GM19463 (cell line): ENCODE data around the gene S100A7.
"Not testable (repeated sequence)": the region's sequence is repeated elsewhere in the genome, so short reads cannot be mapped to it uniquely, and the experiment has no call there.

ENCODE experiments used
- ATAC-seq: cut with Tn5 transposase; IDR thresholded peaks from one replicate; pipeline ENCODE4 v1.9.1; 2021; ENCODE audit warnings: mild to moderate bottlenecking, moderate library complexity; ENCODE audit not compliant: unreplicated experiment

S100A7 gene

DNA sequence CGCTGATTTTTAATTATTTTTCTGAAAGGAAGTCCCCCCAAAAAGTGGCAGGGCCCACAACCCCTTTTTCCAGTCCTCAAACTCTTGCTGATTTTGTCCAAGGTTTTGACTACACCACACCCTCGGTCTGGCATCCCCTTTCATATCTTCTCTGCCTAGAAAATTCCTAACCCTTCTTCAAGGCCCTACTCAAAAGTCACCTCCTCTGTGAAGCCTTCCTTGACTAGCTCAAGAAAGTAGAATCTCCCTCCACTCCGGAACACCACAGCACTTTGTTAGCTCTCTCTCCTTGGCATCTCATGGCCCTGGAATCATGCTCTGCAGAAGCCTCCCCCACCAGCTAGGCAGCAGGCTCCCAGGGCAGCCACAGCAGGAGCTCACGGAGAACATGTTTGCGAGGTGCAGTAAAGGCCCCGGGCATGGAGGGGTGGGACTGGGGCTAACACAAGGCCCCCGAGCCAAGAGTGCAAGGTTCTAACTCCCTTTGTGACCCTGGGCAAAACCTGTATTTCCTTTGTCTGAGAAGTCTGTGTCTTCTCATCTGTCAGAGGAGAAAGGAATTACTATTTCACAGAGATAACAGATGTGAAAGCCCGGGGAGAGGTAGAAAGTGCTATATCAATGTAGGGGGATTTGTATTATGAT lies 17.7 kb upstream of the S100A7 start:
- ATAC-seq = no peak

DNA sequence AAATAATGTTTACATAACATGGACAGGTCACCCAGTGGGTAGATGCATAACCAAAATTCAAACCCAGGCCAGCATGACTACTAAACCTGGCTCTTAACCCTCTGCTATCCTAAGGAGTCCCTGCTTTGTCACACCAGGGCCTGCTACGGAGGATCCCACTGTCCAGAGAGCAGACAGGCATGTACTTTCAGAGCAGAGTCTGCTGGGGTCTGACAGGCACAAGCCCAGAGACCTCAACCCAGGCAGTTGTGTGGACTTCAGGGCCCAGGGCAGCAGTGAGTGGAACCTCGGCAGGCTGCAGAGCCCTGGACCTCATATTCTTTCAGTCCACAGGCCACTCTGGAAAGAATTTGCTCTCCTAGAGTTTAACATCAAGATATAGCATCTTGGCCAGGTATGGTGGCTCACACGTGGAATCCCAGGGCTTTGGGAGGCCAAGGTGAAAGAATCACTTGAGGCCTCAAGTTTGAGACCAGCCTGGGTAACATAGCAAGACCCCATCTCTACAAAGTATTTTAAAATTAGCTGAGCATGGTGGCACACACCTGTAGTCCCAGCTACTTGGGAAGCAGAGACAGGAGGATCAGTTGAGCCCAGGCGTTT lies 16.1 kb upstream of the S100A7 start:
- ATAC-seq = no peak

DNA sequence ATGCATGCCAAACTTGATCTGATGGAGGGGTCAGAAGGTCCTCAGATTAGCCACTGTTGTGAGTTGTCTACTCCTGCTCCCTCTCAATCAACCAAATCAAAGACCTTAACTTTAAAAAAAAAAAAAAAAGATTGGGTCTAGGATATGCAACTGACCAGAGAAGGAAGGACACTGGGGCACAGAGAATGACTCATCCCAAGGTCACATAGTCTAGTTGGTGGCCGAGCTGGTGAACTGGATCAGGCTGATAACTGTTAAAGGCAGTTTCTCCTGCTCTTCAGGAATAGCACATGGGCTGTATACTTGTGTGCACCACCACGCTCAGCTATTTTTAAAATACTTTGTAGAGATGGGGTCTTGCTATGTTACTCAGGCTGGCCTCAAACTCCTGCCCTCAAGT lies 14.8 kb upstream of the S100A7 start:
- no peak for ATAC-seq

DNA sequence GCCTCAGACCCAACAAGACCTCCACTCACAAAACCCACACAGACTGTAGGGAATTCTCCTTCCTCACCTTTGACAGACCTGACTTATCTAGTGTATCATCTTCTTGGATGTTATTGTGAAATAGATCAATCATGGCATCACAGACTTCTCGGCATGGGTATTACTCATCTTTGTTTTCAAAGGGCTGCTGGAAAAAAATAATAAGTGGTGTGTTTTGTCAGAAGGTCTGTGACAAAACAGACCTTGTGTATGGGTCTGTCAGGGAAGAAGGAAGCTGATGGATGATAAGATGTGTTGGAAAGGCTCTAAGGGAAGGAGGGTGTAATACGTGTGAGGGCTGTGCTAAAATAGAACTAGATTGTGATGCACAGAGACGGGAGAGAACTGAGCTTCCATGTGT lies 13.9 kb upstream of the S100A7 start:
- ATAC-seq = no peak

DNA sequence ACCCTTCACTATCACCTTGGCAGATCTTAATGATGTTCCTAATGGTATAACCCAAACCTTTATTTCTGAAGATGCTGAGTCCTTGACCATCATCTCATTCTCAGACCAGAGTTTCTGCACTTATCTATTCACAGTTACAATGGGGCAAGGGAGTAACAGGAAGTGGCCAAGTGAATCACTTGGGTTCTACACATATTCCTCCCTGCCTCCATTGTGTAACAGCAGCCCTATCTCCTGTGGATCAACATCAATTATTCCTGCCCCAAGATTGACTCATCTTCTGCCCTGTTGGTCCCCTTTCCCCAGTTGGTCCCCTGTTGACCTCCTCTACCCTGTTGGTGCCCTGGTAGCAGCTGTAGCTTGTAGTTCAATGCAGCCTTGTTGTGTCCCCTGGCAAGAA lies 10.3 kb upstream of the S100A7 start:
- no peak for ATAC-seq

DNA sequence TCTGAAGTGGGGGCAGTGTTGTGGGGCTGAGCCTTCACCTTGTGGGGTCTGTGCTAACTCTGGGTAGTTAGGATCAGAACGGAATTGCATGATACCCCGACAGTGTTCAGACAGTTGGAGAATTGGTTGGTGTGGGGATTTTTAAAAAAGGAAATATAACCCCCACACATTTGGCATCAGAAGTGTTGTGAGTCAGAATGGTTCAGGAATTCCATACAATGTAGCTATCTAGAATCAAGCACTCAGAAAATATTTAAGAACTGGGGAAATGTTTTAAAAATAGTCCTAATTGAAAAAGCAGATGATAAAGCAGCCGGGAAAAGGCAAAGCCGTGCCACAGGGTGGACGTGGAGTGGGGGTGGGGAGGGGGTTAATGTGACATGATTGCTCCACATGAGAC lies 6.5 kb upstream of the S100A7 start:
- ATAC-seq = no peak

DNA sequence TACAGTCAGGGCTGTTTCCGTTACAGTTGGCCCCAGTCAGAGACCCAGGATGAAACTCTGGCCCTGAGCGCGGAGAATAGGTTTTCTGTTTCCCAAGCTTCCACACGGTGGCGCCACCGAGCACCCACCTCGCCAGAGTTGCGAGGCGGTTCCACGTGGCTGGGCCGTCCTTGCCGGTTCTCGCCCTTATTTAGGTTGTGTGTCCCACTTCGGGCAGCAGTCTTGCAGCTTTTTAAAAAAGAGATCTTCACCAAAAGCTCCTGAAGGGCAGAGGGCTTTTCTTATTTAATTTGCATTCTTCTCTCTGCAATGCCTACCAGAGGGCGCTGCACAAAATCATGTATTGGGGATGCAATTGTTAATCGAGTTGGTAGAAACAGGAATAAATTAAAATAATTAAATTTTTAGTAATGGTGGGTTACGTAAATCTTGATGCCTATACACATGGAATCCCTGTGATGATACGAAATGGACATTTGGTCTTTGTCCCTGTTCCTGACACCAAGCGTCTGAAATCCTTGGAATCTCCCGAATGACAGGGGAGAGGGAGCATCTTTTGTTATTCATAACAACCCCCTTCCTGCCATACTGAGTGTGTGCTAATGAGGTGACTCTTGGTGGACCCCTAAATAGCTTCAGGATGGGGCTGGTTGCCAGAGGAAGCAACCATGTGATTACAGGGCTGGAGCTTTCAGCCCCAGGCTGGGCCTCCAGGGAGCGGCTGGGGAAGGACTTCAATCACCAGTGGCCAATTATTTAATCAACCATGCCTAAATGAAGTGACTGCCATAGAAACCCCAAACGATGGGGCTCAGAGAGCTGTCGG lies 5.6 kb upstream of the S100A7 start:
- ATAC-seq = no peak

DNA sequence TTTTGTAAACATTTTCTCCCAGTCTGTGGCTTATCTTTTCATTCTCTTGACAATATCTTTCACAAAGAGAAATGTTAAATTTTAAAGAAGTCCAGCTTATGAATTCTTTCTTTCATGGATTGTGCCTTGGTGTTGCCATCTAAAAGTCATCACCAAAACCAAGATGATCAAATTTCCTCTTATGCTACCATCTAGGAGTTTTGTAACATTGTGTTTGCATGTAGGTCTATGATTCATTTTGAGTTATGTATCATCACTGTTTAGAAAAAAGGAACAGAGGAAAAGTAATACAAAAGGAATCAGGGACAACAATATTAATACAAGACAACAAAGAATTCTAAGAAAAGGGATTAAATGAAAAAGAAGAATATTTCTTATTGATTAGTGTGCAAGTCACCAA lies 2.3 kb upstream of the S100A7 start:
- ATAC-seq = not testable (repeated sequence)

DNA sequence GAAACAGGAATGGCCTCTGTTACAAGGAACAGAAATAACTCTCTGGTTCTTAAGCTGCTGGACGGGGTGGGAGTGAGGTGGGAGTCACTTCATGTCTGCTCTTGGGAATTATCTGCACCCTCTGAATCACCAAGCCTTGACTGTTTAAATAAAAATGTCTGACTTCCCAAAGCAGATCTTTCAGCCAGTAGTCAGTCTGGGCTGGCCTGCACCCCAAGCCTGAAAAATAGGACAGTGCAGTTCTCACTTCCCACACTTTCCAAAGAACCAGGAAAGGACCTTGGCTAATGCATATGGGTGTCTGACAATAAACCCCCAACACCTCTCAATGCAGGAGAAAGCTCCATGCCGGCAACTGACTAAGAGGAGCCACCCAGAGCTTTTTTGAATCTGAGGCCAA lies 796 bp downstream of the S100A7 start:
- no peak for ATAC-seq

DNA sequence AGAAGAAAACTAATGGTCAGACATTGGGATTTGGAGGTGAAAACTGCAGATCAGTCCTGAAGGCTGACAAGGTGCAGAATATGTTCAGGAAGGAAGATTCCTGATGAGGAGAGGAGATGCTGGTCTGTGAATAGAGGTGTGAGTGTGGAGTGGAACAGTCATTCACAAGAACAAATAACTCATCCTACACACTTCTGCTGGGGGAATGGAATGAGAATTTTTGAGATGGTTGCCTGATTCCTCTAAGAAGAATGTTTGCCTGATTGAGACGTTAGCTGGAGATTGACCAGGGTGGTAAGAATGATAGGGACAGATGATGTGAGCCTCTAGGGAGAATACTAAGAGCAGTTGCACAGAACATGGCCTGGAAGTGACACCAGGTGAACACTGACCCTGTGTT lies 4.1 kb downstream of the S100A7 start:
- ATAC-seq = no peak

DNA sequence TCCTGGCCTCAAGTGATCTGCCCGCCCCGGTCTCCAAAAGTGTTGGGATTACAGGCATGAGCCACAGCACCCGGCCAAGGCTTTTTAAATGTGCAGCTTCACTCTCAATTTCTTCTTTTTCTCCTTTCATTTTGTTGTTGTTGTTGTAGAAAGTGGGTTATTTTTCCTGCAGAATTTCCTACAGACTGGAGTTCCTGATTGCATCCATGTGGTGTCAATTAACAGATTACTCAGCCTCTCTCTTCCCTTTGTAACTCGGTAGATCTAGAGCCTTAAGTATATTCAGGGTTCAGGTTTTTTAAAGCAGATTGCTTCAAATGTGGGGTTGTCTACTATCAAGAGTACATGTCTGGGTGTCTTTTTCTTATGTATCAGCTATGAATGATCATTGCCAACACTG lies 11.6 kb downstream of the S100A7 start:
- not testable (repeated sequence) for ATAC-seq

DNA sequence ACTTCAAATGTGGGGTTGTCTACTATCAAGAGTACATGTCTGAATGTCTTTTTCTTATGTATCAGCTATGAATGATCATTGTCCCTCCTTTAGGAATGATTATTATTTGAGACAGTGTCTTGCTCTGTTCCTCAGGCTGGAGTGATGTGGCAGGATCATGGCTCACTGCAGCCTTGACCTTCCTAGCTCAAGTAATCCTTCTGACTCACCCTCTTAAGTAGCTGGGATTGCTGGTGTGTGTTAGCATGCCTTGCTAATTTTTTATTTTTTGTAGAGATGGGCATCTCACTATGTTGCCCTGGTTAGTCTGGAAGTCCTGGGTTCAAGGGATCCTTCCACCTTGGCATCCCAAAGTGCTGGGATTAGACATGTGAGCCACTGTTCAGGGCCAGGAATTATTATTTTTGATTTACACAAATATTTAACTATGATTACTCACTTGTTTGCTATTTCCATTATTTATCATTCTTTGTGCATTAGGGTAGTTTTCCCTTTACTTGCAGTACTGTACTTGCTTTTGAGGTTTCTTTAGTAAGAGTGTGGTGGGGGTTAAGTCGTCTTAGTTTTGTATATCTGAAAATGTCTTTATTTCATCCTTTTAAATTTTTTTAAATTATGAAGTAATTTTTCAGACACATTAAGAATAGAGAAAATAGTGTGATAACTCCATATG lies 12.8 kb downstream of the S100A7 start:
- ATAC-seq = no peak

DNA sequence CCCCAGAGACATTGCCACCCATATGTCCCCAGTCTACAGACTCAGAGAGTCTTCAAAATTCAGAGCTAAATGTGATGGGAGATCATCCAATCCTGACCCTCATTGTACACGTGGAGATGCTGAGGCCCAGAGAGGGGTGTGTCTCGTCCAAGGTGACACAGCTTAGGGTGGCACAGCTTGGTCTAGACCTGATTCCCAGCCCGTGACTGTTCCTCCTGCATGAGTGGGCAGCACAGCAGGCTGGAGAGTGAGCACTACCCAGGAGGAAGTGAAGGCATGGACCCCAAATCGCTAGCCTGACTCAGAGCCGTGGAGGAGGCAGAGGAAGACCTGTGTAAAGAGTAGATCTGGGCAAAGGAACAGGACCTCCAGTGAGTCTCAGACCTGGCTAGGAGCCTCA lies 16.4 kb downstream of the S100A7 start:
- ATAC-seq = no peak

DNA sequence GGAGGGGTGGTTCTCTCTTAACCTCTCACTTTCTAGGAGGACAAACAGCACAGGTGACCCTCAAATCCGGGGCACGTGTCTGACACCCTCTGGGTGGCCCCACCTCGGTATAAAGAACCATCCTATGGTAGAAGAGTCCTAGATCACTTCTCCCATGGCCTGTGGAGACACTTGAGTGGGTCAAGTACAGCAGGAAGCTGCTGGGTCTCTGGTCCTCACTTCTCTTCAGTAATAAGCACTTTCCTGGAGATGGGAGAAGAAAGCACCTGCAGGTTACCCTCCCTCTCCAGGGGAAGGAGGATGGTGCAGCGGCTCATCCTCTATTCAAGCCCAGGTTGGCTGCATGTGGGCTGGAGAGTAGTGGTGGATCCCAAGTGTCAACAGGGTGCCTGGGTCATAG lies 17.0 kb downstream of the S100A7 start:
- ATAC-seq = no peak

DNA sequence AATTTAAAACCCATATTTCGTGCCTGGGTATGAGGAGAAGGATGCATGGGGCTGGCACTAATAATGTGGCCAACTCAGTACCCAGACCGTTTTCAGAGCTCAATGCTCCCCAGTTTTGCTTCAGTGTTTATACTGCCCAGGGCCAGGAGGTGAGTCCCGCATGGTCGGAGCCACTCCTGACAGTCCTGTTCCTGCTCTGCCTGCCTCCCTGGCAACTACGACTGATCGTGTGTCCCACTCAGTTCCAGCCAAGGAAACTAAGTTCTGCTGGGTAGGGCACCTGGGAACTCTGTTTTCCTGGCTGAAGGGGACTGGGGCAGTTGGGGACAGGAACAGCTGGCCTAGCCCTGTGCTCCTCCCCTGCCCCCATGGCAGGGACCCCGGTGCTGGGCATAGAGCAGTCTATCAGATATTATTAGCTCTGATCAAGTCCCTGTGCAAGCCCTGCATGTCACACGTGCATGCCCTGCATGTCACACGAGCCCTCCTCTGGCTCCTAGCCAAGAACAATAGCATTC lies 19.2 kb downstream of the S100A7 start:
- no peak for ATAC-seq

DNA sequence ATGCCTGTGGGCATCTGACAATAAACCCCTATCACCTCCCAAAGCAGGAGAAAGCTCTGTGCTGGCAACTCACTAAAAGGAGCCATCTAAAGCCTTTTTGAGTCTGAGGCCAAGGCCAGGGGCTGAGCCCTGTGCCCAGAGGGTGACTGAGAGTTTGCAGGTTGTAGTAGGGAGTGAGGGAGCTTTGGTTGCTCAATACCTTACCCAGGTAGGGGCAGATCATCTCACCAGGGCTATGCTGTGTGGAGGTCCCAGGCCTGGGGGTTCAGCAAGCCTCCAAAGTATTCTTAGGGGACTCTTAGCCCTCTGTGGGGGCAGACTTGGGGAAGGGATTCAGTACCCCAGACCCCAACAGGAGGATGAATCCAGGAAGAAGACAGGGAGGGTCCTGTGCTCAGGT lies 21.2 kb downstream of the S100A7 start:
- ATAC-seq = no peak

DNA sequence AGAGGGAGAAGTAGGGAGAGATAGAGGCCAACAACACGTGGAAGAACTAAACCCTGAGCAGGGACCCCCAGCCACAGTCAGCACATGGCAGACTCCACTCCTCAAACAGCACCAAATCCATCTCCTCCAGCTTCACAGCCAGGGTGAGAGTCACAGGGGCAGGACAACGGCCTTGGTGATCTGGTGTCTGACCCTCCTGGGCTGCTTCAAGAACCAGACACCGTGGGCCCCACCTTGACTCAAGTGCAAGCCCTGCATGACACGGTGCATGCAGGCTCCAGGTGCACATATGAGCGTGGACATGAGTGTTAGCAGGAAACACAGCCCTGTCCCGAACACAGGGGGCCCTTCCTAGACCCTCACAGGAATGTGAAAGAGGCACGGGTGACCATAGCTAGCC lies 21.9 kb downstream of the S100A7 start:
- ATAC-seq = no peak

DNA sequence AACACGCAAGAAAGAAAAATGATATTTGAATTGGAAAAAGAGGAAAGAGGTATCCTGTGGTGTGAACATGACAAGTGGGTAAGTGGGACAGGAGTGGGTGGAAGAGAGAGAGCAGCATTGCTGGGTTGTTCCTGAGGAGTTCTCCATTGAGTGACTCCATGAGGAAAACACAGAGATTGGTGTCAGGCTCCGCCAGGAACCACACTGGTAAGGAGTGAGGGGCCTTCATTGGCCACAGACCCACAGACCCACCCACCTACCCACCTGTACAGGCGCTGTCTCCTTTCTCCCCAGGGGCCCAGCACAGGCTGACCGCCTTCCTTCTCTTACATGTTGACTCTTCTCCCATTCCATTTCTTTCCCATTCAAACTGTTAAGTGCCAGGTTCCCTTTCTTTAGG lies 23.2 kb downstream of the S100A7 start:
- no peak for ATAC-seq

DNA sequence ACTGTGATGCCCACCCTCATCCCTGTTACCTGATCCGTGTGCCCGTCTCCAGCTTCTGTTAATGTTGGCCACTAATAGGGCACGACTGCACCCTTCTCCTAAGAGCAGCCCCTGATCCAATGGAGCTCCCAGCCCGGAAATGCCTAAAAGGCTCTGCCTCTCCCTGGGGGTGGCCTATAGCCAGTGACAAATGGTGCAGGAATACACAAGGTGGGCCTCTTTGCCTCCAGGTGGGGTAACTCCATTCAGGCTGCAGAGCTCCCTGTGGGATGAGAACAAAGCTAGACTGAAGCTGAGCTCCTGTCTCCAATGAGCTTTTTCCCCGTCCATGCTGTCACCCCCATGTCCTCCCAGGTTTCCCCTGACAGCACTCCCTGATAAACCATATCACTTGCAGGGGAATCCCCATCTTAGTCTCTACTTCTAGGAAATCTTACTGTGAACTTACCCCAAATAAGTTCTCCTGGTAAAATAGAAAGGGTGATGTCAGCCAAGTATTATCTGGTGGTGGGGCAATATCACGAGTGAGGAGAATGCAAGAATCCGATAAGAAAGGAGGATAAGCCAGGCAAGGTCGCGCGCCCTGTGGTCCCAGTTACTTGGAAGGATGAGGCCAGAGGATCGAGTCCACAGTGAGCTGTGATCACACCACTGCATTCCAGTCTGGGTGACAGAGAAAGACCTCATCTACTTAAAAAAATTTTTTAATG lies 25.6 kb downstream of the S100A7 start:
- ATAC-seq = no peak

DNA sequence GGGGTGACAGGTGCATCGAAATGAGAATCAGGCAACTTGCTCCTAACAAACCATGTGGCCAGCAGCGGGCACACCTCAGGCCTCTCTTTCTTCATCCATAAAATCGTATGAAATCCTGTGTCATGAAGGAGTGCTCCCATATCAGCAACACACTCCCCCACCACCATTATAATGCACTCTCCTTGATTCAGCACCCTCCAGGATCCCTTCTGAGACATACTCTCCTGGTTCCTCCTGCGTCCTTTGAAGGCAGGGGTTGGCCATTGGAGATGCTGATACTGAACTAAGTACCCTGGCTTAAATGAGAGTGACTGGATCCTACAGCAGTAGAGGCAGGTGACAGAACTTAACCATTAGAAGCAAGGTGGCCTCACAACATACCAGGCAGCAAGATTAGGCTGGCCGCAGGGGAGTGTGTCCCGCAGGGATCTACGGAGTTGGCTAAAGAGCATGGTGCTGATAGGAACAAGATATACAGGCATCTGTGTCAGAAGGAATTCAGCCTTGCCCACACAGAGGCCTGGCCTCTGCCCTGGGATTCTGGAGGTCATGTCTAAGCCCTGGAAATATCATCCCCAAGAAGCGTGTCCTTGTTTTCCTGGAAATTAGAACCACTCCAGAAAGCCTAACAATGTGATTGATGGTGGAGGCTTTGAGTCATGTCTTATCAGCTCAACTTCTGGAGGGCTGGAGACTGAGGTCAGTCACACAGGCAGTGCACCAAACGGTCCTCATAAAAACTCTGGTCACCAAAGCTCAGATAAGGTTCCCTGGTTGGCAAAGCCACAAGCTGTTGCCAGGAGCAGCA lies 27.4 kb downstream of the S100A7 start:
- ATAC-seq = no peak
